Liver (tissue), 9 donors: ENCODE data around the gene NCMAP. TPM values are rescaled to one million over a fixed set of nuclear protein-coding genes. Genes with fewer than 3 reads are reported as not detected.

Source experiments
- DNase-seq: peaks from one replicate; pipeline ENCODE4 v3.0.0-alpha.2; 2017; ENCODE audit warnings: low spot score
- H3K27ac ChIP-seq, 2 donors: one replicate each; pipeline ENCODE4 v1.7.0; 2013; ENCODE audit warnings: inconsistent platforms in 2 of 2, low read length in 2 of 2, control low read depth in 1 of 2, low read depth in 1 of 2, mild to moderate bottlenecking in 1 of 2
- H3K27me3 ChIP-seq, 4 donors: one replicate each; pipeline versions ENCODE4 v1.6.1 to v1.7.0; 2013; ENCODE audit warnings: low read length in 3 of 4, inconsistent platforms in 1 of 4, mild to moderate bottlenecking in 1 of 4, moderate library complexity in 1 of 4; ENCODE audit not compliant: control insufficient read depth in 4 of 4, insufficient read depth in 4 of 4
- H3K36me3 ChIP-seq, 4 donors: one replicate each; pipeline versions ENCODE4 v1.6.1 to v1.7.0; 2013; ENCODE audit warnings: low read length in 3 of 4, mild to moderate bottlenecking in 3 of 4, low read depth in 1 of 4, moderate library complexity in 1 of 4; ENCODE audit not compliant: control insufficient read depth in 4 of 4, insufficient read depth in 3 of 4
- H3K4me1 ChIP-seq, 4 donors: one replicate each; pipeline versions ENCODE4 v1.6.1 to v1.7.0; 2013; ENCODE audit warnings: low read length in 3 of 4, mild to moderate bottlenecking in 3 of 4, moderate library complexity in 1 of 4; ENCODE audit not compliant: control insufficient read depth in 4 of 4, insufficient read depth in 4 of 4
- H3K4me3 ChIP-seq, 3 donors: one replicate each; pipeline versions ENCODE4 v1.6.1 to v1.7.0; 2013; ENCODE audit warnings: low read length in 3 of 3, control low read depth in 1 of 3, low read depth in 1 of 3, mild to moderate bottlenecking in 1 of 3
- H3K9ac ChIP-seq, 2 donors: one replicate each; pipeline ENCODE4 v1.7.0; 2013; ENCODE audit warnings: low read length in 2 of 2, mild to moderate bottlenecking in 2 of 2, moderate library complexity in 2 of 2, control low read depth in 1 of 2, low read depth in 1 of 2
- H3K9me3 ChIP-seq, 4 donors: one replicate each; pipeline versions ENCODE4 v1.6.1 to v1.7.0; 2013; ENCODE audit warnings: low read length in 3 of 4; ENCODE audit not compliant: control insufficient read depth in 4 of 4
- FOXA2 ChIP-seq: IDR thresholded peaks from 2 replicates; pipeline ENCODE4 v1.6.1; 2016; ENCODE audit warnings: antibody characterized with exemption
- GABPA ChIP-seq, 2 donors: IDR thresholded peaks in 1 of 2; conservative IDR thresholded peaks in 1 of 2; 2 replicates each; pipeline ENCODE4 v1.6.1; 2016; ENCODE audit warnings: antibody characterized with exemption in 2 of 2, mild to moderate bottlenecking in 1 of 2, moderate library complexity in 1 of 2
- HNF4A ChIP-seq, 2 donors: conservative IDR thresholded peaks; 2 replicates each; pipeline ENCODE4 v1.6.1; 2016; ENCODE audit warnings: antibody characterized with exemption in 2 of 2, mild to moderate bottlenecking in 2 of 2
- NR2F2 ChIP-seq: IDR thresholded peaks from 2 replicates; pipeline ENCODE4 v1.6.1; 2016; ENCODE audit warnings: antibody characterized with exemption
- RXRA ChIP-seq, 2 donors: IDR thresholded peaks; 2 replicates each; pipeline ENCODE4 v1.6.1; 2017 to 2018; ENCODE audit warnings: antibody characterized with exemption in 2 of 2, mild to moderate bottlenecking in 1 of 2
- SP1 ChIP-seq: IDR thresholded peaks from 2 replicates; pipeline ENCODE4 v1.6.1; 2018; ENCODE audit warnings: antibody characterized with exemption, mild to moderate bottlenecking
- TAF1 ChIP-seq: conservative IDR thresholded peaks from 2 replicates; pipeline ENCODE4 v1.6.1; 2016; ENCODE audit warnings: antibody characterized with exemption, mild to moderate bottlenecking
- YY1 ChIP-seq: IDR thresholded peaks from 2 replicates; pipeline ENCODE4 v1.6.1; 2016; ENCODE audit warnings: antibody characterized with exemption, mild to moderate bottlenecking
- WGBS: extraction: QIAGEN DNeasy Blood & Tissue Kit; methylation state at CpG from one replicate; pipeline ENCODE4 v1.1.7; 2013; 5-methylcytosine and 5-hydroxymethylcytosine counted together
- polyA plus RNA-seq, 2 donors: library from polyadenylated mRNA; stranded (reverse) in 1 of 2; unstranded in 1 of 2; fragments of 200-250 nt in 1 of 2; fragments of >200 nt in 1 of 2; fragmentation: Nextera tagmentation in 1 of 2; extraction: Ambion mirVana in 1 of 2; gene quantifications; one replicate each; pipeline versions ENCODE4 v1.2.1 to v1.2.3, GENCODE V29; 2013 to 2015
- total RNA-seq, 2 donors: library from RNA; depleted of rRNA; stranded (reverse); fragments of >200 nt; gene quantifications; one replicate each; pipeline ENCODE4 v1.2.3, GENCODE V29; 2014
- TF ChIP-seq, protein P1 (sequence below): fragments of 150-350 bp; IDR thresholded peaks from 2 replicates; pipeline ENCODE4 v1.5.1; 2017; ENCODE audit warnings: improper control_type of control experiment, low read depth, low read length; ENCODE audit not compliant: missing input control
- TF ChIP-seq, protein P2 (sequence below): IDR thresholded peaks from 2 replicates; pipeline ENCODE4 v1.6.1; 2016; ENCODE audit warnings: antibody characterized with exemption
- TF ChIP-seq, protein P3 (sequence below): IDR thresholded peaks from 2 replicates; pipeline ENCODE4 v1.6.1; 2016; ENCODE audit warnings: antibody characterized with exemption, mild to moderate bottlenecking
- TF ChIP-seq, protein P4 (sequence below): IDR thresholded peaks from 2 replicates; pipeline ENCODE4 v1.6.1; 2016; ENCODE audit warnings: antibody characterized with exemption
- TF ChIP-seq, protein P5 (sequence below): IDR thresholded peaks from 2 replicates; pipeline ENCODE4 v1.6.1; 2016; ENCODE audit warnings: antibody characterized with exemption
- donor health status: healthy.
- donor health status: healthy.
- donor health status: healthy.
- donor health status: healthy.
- donor health status: healthy.

Gene NCMAP
- total and polyA plus RNA-seq, 4 donors: 0.31 to 4.8 (median 0.61) TPM

DNA sequence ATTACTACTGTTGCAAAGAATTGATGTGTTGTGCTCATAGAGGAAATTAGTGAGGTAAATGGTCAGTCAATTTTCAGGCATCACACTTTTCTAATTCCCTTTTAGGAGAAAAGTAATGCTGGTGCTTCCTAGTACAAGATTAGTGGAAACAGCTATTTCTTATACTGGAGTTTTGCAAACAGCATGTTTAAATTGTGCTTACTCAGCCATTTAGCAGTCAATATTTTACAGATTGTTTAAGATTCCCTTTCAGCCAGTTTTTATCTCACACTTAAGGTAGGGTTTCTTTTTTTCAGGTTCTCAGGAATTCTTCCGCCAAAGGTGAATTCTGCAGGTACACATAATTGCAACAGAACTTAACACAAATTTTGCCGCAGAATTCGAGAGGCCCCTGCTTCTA is 98.1 kb downstream of the NCMAP start:
- Histone ChIP-seq H3K4me3 (no peak overlapping the region), H3K27me3 (no peaks in the 10 kb centered on the region), H3K9me3 (no peaks in the 10 kb centered on the region), H3K9ac (no peak overlapping the region), H3K27ac (no peak overlapping the region), H3K4me1 (peaks cover 0 to 14% (median 4%) of the 10 kb centered on the region in 4 donors), H3K36me3 (peaks cover 17 to 90% (median 84%) of the 10 kb centered on the region in 4 donors)
- no peak for DNase-seq
- 97% methylated on average over 3 of the region's 3 CpGs for WGBS
- no peak for TF ChIP-seq RXRA (IDR thresholded peaks at IDR 0.05)
- no peak for TF ChIP-seq GABPA (IDR thresholded peaks at IDR 0.05 in 1 of 2, conservative IDR thresholded peaks at IDR 0.05 in 1 of 2)
- no peak for TF ChIP-seq NR2F2
- TF ChIP-seq, protein P1, sequence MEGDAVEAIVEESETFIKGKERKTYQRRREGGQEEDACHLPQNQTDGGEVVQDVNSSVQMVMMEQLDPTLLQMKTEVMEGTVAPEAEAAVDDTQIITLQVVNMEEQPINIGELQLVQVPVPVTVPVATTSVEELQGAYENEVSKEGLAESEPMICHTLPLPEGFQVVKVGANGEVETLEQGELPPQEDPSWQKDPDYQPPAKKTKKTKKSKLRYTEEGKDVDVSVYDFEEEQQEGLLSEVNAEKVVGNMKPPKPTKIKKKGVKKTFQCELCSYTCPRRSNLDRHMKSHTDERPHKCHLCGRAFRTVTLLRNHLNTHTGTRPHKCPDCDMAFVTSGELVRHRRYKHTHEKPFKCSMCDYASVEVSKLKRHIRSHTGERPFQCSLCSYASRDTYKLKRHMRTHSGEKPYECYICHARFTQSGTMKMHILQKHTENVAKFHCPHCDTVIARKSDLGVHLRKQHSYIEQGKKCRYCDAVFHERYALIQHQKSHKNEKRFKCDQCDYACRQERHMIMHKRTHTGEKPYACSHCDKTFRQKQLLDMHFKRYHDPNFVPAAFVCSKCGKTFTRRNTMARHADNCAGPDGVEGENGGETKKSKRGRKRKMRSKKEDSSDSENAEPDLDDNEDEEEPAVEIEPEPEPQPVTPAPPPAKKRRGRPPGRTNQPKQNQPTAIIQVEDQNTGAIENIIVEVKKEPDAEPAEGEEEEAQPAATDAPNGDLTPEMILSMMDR: no peak
- TF ChIP-seq YY1: no peak
- TF ChIP-seq FOXA2: no peak
- TF ChIP-seq, protein P2, sequence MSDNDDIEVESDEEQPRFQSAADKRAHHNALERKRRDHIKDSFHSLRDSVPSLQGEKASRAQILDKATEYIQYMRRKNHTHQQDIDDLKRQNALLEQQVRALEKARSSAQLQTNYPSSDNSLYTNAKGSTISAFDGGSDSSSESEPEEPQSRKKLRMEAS: no peak
- TF ChIP-seq TAF1: no peak
- TF ChIP-seq, protein P3, sequence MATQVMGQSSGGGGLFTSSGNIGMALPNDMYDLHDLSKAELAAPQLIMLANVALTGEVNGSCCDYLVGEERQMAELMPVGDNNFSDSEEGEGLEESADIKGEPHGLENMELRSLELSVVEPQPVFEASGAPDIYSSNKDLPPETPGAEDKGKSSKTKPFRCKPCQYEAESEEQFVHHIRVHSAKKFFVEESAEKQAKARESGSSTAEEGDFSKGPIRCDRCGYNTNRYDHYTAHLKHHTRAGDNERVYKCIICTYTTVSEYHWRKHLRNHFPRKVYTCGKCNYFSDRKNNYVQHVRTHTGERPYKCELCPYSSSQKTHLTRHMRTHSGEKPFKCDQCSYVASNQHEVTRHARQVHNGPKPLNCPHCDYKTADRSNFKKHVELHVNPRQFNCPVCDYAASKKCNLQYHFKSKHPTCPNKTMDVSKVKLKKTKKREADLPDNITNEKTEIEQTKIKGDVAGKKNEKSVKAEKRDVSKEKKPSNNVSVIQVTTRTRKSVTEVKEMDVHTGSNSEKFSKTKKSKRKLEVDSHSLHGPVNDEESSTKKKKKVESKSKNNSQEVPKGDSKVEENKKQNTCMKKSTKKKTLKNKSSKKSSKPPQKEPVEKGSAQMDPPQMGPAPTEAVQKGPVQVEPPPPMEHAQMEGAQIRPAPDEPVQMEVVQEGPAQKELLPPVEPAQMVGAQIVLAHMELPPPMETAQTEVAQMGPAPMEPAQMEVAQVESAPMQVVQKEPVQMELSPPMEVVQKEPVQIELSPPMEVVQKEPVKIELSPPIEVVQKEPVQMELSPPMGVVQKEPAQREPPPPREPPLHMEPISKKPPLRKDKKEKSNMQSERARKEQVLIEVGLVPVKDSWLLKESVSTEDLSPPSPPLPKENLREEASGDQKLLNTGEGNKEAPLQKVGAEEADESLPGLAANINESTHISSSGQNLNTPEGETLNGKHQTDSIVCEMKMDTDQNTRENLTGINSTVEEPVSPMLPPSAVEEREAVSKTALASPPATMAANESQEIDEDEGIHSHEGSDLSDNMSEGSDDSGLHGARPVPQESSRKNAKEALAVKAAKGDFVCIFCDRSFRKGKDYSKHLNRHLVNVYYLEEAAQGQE: no peak

DNA sequence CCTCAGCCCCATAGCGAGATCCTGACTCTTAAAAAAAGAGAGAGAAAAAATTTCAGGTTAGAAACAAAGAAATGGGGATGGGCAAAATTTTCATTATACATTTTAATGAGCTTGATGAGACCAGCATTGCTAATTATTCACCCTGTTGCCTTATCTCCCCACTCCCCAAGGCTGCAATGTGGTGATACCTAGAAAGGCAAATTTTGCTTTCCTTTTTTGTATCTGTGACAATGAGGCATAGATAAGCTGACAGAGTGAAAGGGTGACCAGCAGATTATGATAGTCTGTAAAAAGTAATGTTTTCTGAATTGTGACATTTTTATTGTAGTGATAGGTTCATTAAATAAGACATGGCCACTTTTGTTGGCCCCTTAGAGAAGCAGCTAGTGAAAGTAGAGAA is 100.2 kb downstream of the NCMAP start:
- Histone ChIP-seq H3K9me3 (no peaks in the 10 kb centered on the region), H3K4me3 (no peak overlapping the region), H3K4me1 (peaks cover 0 to 14% (median 4%) of the 10 kb centered on the region in 4 donors), H3K27ac (no peak overlapping the region), H3K9ac (no peak overlapping the region), H3K27me3 (no peaks in the 10 kb centered on the region), H3K36me3 (peaks cover 12 to 86% (median 79%) of the 10 kb centered on the region in 4 donors)
- 98% methylated on average over 1 of the region's 1 CpG for WGBS
- TF ChIP-seq, protein P3: no peak
- TF ChIP-seq YY1: no peak
- TF ChIP-seq GABPA (IDR thresholded peaks at IDR 0.05 in 1 of 2, conservative IDR thresholded peaks at IDR 0.05 in 1 of 2): no peak
- no peak for TF ChIP-seq TAF1
- no peak for TF ChIP-seq SP1
- no peak for TF ChIP-seq RXRA (IDR thresholded peaks at IDR 0.05)
- TF ChIP-seq, protein P4, sequence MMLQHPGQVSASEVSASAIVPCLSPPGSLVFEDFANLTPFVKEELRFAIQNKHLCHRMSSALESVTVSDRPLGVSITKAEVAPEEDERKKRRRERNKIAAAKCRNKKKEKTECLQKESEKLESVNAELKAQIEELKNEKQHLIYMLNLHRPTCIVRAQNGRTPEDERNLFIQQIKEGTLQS: no peak
- no peak for TF ChIP-seq HNF4A (conservative IDR thresholded peaks at IDR 0.05)
- TF ChIP-seq, protein P5, sequence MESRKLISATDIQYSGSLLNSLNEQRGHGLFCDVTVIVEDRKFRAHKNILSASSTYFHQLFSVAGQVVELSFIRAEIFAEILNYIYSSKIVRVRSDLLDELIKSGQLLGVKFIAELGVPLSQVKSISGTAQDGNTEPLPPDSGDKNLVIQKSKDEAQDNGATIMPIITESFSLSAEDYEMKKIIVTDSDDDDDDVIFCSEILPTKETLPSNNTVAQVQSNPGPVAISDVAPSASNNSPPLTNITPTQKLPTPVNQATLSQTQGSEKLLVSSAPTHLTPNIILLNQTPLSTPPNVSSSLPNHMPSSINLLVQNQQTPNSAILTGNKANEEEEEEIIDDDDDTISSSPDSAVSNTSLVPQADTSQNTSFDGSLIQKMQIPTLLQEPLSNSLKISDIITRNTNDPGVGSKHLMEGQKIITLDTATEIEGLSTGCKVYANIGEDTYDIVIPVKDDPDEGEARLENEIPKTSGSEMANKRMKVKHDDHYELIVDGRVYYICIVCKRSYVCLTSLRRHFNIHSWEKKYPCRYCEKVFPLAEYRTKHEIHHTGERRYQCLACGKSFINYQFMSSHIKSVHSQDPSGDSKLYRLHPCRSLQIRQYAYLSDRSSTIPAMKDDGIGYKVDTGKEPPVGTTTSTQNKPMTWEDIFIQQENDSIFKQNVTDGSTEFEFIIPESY: no peak
- TF ChIP-seq, protein P1: no peak
- DNase-seq: no peak
